GM23248 (cell line): Measurements from ENCODE around the gene MUC21.

Experiments used
- EZH2 ChIP-seq: fragments of 200-600 bp; sonication (generic); IDR thresholded peaks from 2 replicates; pipeline ENCODE4 v1.6.1; 2018; ENCODE audit warnings: antibody characterized with exemption, mild to moderate bottlenecking; ENCODE audit not compliant: insufficient read depth, poor library complexity, severe bottlenecking
- EZH2phosphoT487 ChIP-seq: fragments of 200-600 bp; sonication (generic); IDR thresholded peaks from 2 replicates; pipeline ENCODE4 v1.6.1; 2018; ENCODE audit warnings: antibody characterized with exemption, moderate library complexity, mild to moderate bottlenecking, low read depth; ENCODE audit not compliant: insufficient read depth

DNA sequence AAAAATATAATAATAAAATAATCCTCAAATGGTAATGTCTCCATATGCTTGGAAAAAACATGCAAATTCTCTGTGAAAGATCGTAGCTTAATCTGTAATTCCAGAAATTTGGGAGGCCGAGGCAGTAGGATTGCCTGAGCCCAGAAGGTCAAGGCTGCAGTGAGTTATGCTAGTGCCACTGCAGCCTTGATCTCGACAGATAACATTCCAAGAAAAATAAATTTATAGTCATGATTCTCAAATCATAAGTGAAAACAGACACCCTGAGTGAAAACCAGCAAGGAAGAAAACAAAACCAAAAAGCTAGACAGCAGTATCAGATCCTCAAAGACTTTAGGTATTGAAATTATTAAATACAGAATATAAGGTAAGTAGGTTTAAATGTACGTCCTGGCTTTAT lies 3.8 kb upstream of the MUC21 start:
- no peak for TF ChIP-seq EZH2
- TF ChIP-seq EZH2phosphoT487: no peak
